Parathyroid adenoma (tissue), 2 donors: ENCODE measurements around the gene TXN2.

Experiments used
- H2AFZ ChIP-seq: fragments of 300-600 bp; sonication (generic); one replicate; pipeline ENCODE4 v1.7.0; 2017; ENCODE audit warnings: antibody characterized with exemption, mild to moderate bottlenecking
- H3K27ac ChIP-seq: fragments of 300-600 bp; sonication (generic); one replicate; pipeline ENCODE4 v1.7.0; 2017
- H3K27me3 ChIP-seq: fragments of 300-600 bp; sonication (generic); one replicate; pipeline ENCODE4 v1.7.0; 2017; ENCODE audit warnings: low read length; ENCODE audit not compliant: control insufficient read depth, insufficient read depth
- H3K36me3 ChIP-seq: fragments of 300-600 bp; sonication (generic); one replicate; pipeline ENCODE4 v1.7.0; 2017; ENCODE audit warnings: low read length; ENCODE audit not compliant: control insufficient read depth, insufficient read depth
- H3K4me1 ChIP-seq: fragments of 300-600 bp; sonication (generic); one replicate; pipeline ENCODE4 v1.7.0; 2017; ENCODE audit warnings: control low read depth
- H3K4me2 ChIP-seq: fragments of 300-600 bp; sonication (generic); one replicate; pipeline ENCODE4 v1.7.0; 2017; ENCODE audit warnings: low read length
- H3K4me3 ChIP-seq: fragments of 300-600 bp; sonication (generic); one replicate; pipeline ENCODE4 v1.7.0; 2017; ENCODE audit warnings: low read depth, low read length
- H3K79me2 ChIP-seq: fragments of 300-600 bp; sonication (generic); one replicate; pipeline ENCODE4 v1.7.0; 2017; ENCODE audit warnings: control low read depth
- H3K9ac ChIP-seq: fragments of 300-600 bp; sonication (generic); one replicate; pipeline ENCODE4 v1.7.0; 2017; ENCODE audit warnings: mild to moderate bottlenecking
- H3K9me3 ChIP-seq: fragments of 300-600 bp; sonication (generic); one replicate; pipeline ENCODE4 v1.7.0; 2017; ENCODE audit warnings: low read length; ENCODE audit not compliant: control insufficient read depth
- CTCF ChIP-seq: fragments of 300-600 bp; sonication (generic); IDR thresholded peaks from one replicate; pipeline ENCODE4 v1.7.0; 2017; ENCODE audit warnings: antibody characterized with exemption, mild to moderate bottlenecking
- donor health status: primary hyperparathyroidism.

Gene TXN2

GRCh38 chr22:36449596-36450175 lies 31.8 kb downstream of the TXN2 start:
- H3K36me3 ChIP-seq: no peaks in the 10 kb centered on the region
- H3K4me3 ChIP-seq: no peak overlapping the region
- no peak for TF ChIP-seq CTCF
- H3K9ac ChIP-seq: no peak overlapping the region
- H2AFZ ChIP-seq: no peak overlapping the region
- no peak overlapping the region for H3K4me2 ChIP-seq
- H3K79me2 ChIP-seq: no peaks in the 10 kb centered on the region
- no peaks in the 10 kb centered on the region for H3K27me3 ChIP-seq
- H3K4me1 ChIP-seq: peaks cover 4% of the 10 kb centered on the region
- H3K9me3 ChIP-seq: no peaks in the 10 kb centered on the region
- peak overlapping the region; percentile 47 for H3K27ac ChIP-seq

GRCh38 chr22:36447632-36448031 lies 33.8 kb downstream of the TXN2 start:
- peaks cover 4% of the 10 kb centered on the region for H3K4me1 ChIP-seq

GRCh38 chr22:36445158-36445668 lies 36.2 kb downstream of the TXN2 start:
- no peak overlapping the region for H3K4me2 ChIP-seq
- no peaks in the 10 kb centered on the region for H3K4me1 ChIP-seq
- no peak for TF ChIP-seq CTCF
- H3K4me3 ChIP-seq: no peak overlapping the region
- H3K9ac ChIP-seq: no peak overlapping the region
- H3K79me2 ChIP-seq: no peaks in the 10 kb centered on the region
- no peaks in the 10 kb centered on the region for H3K36me3 ChIP-seq
- no peak overlapping the region for H2AFZ ChIP-seq
- no peaks in the 10 kb centered on the region for H3K9me3 ChIP-seq
- H3K27me3 ChIP-seq: no peaks in the 10 kb centered on the region
- H3K27ac ChIP-seq: no peak overlapping the region

More at GRCh38 chr22:36447632-36448031, 33.8 kb downstream of the TXN2 start:
- Histone ChIP-seq H3K4me3 (no peak overlapping the region), H3K36me3 (no peaks in the 10 kb centered on the region), H3K27me3 (no peaks in the 10 kb centered on the region), H3K9ac (no peak overlapping the region), H3K4me2 (no peak overlapping the region), H2AFZ (no peak overlapping the region), H3K79me2 (no peaks in the 10 kb centered on the region), H3K27ac (no peak overlapping the region), H3K9me3 (no peaks in the 10 kb centered on the region)
- TF ChIP-seq CTCF: no peak

- Histone ChIP-seq H3K79me2 (no peaks in the 10 kb centered on the region), H3K36me3 (no peaks in the 10 kb centered on the region), H2AFZ (no peak overlapping the region), H3K9ac (no peak overlapping the region), H3K4me3 (no peak overlapping the region), H3K9me3 (no peaks in the 10 kb centered on the region), H3K27ac (no peak overlapping the region), H3K4me2 (no peak overlapping the region), H3K4me1 (no peaks in the 10 kb centered on the region), H3K27me3 (no peaks in the 10 kb centered on the region)
- TF ChIP-seq CTCF: no peak
These were observed 38.2 kb downstream of the TXN2 start for GRCh38 chr22:36443198-36443770.
